Right lobe of liver (tissue), 6 donors: ENCODE measurements around the gene ACTG2. TPM values are rescaled to one million over a fixed set of nuclear protein-coding genes. Genes with fewer than 3 reads are reported as not detected.

Experiments used
- ATAC-seq, 4 donors: fragments of 200-7000 bp; cut with Tn5 transposase; one replicate each; pipeline ENCODE4 v1.9.1; 2020; ENCODE audit warnings: mild to moderate bottlenecking in 4 of 4, moderate library complexity in 4 of 4
- DNase-seq, 3 donors: peaks; one replicate each; pipeline ENCODE4 v3.0.0-alpha.2; 2020
- H3K27ac ChIP-seq, 3 donors: fragments of 200-600 bp; one replicate each; pipeline ENCODE4 v1.8.0; 2022
- H3K27me3 ChIP-seq, 2 donors: fragments of 200-600 bp; one replicate each; pipeline ENCODE4 v1.8.0; 2022
- H3K36me3 ChIP-seq, 4 donors: fragments of 200-600 bp; sonication (generic) in 1 of 4; one replicate each; pipeline versions ENCODE4 v1.5.1 to v1.8.0; 2017 to 2022; ENCODE audit warnings: control low read depth in 1 of 4
- H3K4me1 ChIP-seq, 4 donors: fragments of 200-600 bp; sonication (generic) in 1 of 4; one replicate each; pipeline versions ENCODE4 v1.5.1 to v1.8.0; 2017 to 2022; ENCODE audit warnings: control low read depth in 1 of 4
- H3K4me3 ChIP-seq, 3 donors: fragments of 200-600 bp; one replicate each; pipeline ENCODE4 v1.8.0; 2022
- H3K9me3 ChIP-seq, 4 donors: fragments of 200-600 bp; sonication (generic) in 1 of 4; one replicate each; pipeline versions ENCODE4 v1.5.1 to v1.8.0; 2017 to 2022; ENCODE audit warnings: control low read depth in 1 of 4
- POLR2A ChIP-seq: fragments of 450-650 bp; IDR thresholded peaks from one replicate; pipeline ENCODE4 v1.6.1; 2017; ENCODE audit warnings: antibody characterized with exemption, mild to moderate bottlenecking
- WGBS: methylation state at CpG from one replicate; pipeline ENCODE4 v1.1.6; 2018; ENCODE audit warnings: low coverage, low lambda C conversion rate; ENCODE audit not compliant: insufficient coverage; ENCODE audit errors: missing lambda C conversion rate; 5-methylcytosine and 5-hydroxymethylcytosine counted together
- intact Hi-C, 2 donors: fragments of 100-400 bp; cut with DNase I; formaldehyde crosslinking; loops; one replicate each; pipeline versions ENCODE4 v1.11.2 to v1.14.1; 2022
- total RNA-seq, 6 experiments: library from RNA; depleted of rRNA in 2 of 6; stranded (reverse); fragments of >200 nt in 2 of 6; fragmentation: NEBNext Ultra II Directional in 3 of 6; extraction: Animal tissue kit (Norgen Biotek cat#: 25700) in 3 of 6; gene quantifications; one replicate each; pipeline versions ENCODE4 v1.1.0 to v1.2.4, GENCODE V29; 2016 to 2023
- TF ChIP-seq, protein P1 (sequence below), 4 donors: fragments of 200-600 bp in 3 of 4; fragments of 450-650 bp in 1 of 4; IDR thresholded peaks; one replicate each; pipeline versions ENCODE4 v1.5.1 to v1.8.0; 2016 to 2022; ENCODE audit warnings: antibody characterized with exemption in 4 of 4, mild to moderate bottlenecking in 2 of 4
- donor health status: DM: no; HTN: yes; CAD: no.
- donor health status: DM: no; HTN: no; CAD: no.
- donor health status: DM: no; HTN: no; CAD: no.
- donor health status: DM: no; HTN: yes; CAD: no.
- donor health status: DM: no; HTN: yes; CAD: no.

The ACTG2 gene
- total RNA-seq, 6 experiments from 2014 or later = 0.39 to 12.8 (median 1.1) TPM

GRCh38 chr2:73963385-73964120, 70.7 kb downstream of the ACTG2 start:
- Histone ChIP-seq H3K27ac (no peak overlapping the region), H3K9me3 (no peaks in the 10 kb centered on the region), H3K4me3 (no peak overlapping the region), H3K27me3 (no peaks in the 10 kb centered on the region), H3K36me3 (peaks cover 0 to 11% (median 1%) of the 10 kb centered on the region in 4 donors), H3K4me1 (no peaks in the 10 kb centered on the region)
- no peak for ATAC-seq
- WGBS = 72% methylated on average over 13 of the region's 13 CpGs
- no peak for DNase-seq
- intact Hi-C loops = no loop called here
- TF ChIP-seq POLR2A = no peak
- TF ChIP-seq, protein P1, sequence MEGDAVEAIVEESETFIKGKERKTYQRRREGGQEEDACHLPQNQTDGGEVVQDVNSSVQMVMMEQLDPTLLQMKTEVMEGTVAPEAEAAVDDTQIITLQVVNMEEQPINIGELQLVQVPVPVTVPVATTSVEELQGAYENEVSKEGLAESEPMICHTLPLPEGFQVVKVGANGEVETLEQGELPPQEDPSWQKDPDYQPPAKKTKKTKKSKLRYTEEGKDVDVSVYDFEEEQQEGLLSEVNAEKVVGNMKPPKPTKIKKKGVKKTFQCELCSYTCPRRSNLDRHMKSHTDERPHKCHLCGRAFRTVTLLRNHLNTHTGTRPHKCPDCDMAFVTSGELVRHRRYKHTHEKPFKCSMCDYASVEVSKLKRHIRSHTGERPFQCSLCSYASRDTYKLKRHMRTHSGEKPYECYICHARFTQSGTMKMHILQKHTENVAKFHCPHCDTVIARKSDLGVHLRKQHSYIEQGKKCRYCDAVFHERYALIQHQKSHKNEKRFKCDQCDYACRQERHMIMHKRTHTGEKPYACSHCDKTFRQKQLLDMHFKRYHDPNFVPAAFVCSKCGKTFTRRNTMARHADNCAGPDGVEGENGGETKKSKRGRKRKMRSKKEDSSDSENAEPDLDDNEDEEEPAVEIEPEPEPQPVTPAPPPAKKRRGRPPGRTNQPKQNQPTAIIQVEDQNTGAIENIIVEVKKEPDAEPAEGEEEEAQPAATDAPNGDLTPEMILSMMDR (IDR thresholded peaks at IDR 0.05) = no peak

DNA sequence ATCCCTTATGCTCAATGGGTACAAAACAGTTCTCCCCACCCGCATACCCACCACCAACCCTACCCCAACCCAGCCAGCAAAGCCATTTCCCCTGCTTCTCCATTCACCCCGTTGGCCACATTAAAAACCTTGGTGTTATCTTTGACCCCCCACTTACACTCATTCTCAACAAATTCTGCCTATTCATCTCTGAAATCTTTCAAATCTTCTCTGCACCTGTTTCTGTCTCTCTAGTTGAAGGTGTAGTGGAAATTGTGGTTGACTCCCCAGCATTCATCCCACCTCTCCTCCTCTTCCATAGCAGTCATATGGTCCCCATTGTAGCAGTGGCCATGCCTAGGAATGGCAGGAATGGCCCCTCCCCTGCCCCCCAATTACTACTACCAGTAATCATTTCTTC, 71.4 kb downstream of the ACTG2 start:
- 75% methylated on average over 2 of the region's 2 CpGs for WGBS
- intact Hi-C loops = no loop called here
- Histone ChIP-seq H3K9me3 (no peaks in the 10 kb centered on the region), H3K36me3 (peaks cover 0 to 4% (median 0%) of the 10 kb centered on the region in 4 donors), H3K27ac (no peak overlapping the region), H3K27me3 (no peaks in the 10 kb centered on the region), H3K4me3 (no peak overlapping the region), H3K4me1 (no peaks in the 10 kb centered on the region)
- no peak for ATAC-seq
- DNase-seq = no peak
- TF ChIP-seq, protein P1 (IDR thresholded peaks at IDR 0.05) = no peak
- TF ChIP-seq POLR2A = no peak

- intact Hi-C loops = no loop called here
- TF ChIP-seq, protein P1 (IDR thresholded peaks at IDR 0.05) = no peak
- TF ChIP-seq POLR2A = no peak
- no peak for ATAC-seq
Observed at GRCh38 chr2:73965053-73965452, 72.2 kb downstream of the ACTG2 start.

GRCh38 chr2:73968357-73968937, 75.6 kb downstream of the ACTG2 start:
- peaks cover 0 to 6% (median 3%) of the 10 kb centered on the region in 4 donors for H3K4me1 ChIP-seq
- H3K27ac ChIP-seq = no peak overlapping the region
- no peaks in the 10 kb centered on the region for H3K36me3 ChIP-seq
- DNase-seq = no peak
- intact Hi-C loops = no loop called here
- TF ChIP-seq, protein P1 (IDR thresholded peaks at IDR 0.05) = no peak
- no peak for TF ChIP-seq POLR2A
- H3K4me3 ChIP-seq = no peak overlapping the region
- no peak for ATAC-seq
- 81% methylated on average over 8 of the region's 8 CpGs for WGBS
- H3K9me3 ChIP-seq = no peaks in the 10 kb centered on the region
- H3K27me3 ChIP-seq = no peaks in the 10 kb centered on the region

More at GRCh38 chr2:73965053-73965452, 72.2 kb downstream of the ACTG2 start:
- no peaks in the 10 kb centered on the region for H3K4me1 ChIP-seq
- no peaks in the 10 kb centered on the region for H3K27me3 ChIP-seq
- no peak for DNase-seq
- H3K9me3 ChIP-seq = no peaks in the 10 kb centered on the region
- H3K4me3 ChIP-seq = no peak overlapping the region
- no peaks in the 10 kb centered on the region for H3K36me3 ChIP-seq
- WGBS = 77% methylated on average over 3 of the region's 3 CpGs
- H3K27ac ChIP-seq = no peak overlapping the region
